Neural crest cell (in vitro differentiated cells): Measurements from ENCODE around the gene NFIA. TPM values are rescaled to one million over a fixed set of nuclear protein-coding genes. Genes with fewer than 3 reads are reported as not detected.
A peak's percentile ranks its signal among the peaks of the same experiment; 100 is the strongest.
"Not testable (repeated sequence)": the region's sequence is repeated elsewhere in the genome, so short reads cannot be mapped to it uniquely, and the experiment has no call there.

Source experiments
- DNase-seq: peaks from one replicate; pipeline ENCODE4 v3.0.0; 2021; ENCODE audit warnings: low read depth, mixed read lengths, low spot score
- H3K27ac Mint-ChIP-seq: one replicate; pipeline ENCODE4 v1.8.0; 2021; ENCODE audit warnings: mild to moderate bottlenecking, mixed read lengths; ENCODE audit not compliant: unreplicated experiment
- H3K27me3 Mint-ChIP-seq: 2 replicates; pipeline ENCODE4 v1.8.0; 2021; ENCODE audit warnings: low read depth, mild to moderate bottlenecking, mixed read lengths
- H3K36me3 Mint-ChIP-seq: 2 replicates; pipeline ENCODE4 v1.8.0; 2021; ENCODE audit warnings: low read depth, mild to moderate bottlenecking, mixed read lengths
- H3K4me1 Mint-ChIP-seq: 2 replicates; pipeline ENCODE4 v1.8.0; 2021; ENCODE audit warnings: mixed read lengths
- H3K4me3 Mint-ChIP-seq: one replicate; pipeline ENCODE4 v1.8.0; 2021; ENCODE audit warnings: mild to moderate bottlenecking, mixed read lengths
- H3K9me3 Mint-ChIP-seq: 2 replicates; pipeline ENCODE4 v1.8.0; 2021; ENCODE audit warnings: mixed read lengths
- CTCF ChIP-seq: fragments of 200-600 bp; sonication (generic); conservative IDR thresholded peaks from 2 replicates; pipeline ENCODE4 v1.5.0; 2021; ENCODE audit warnings: antibody characterized with exemption, mild to moderate bottlenecking
- total RNA-seq: library from RNA; stranded (reverse); gene quantifications from 2 replicates; pipeline ENCODE4 v1.2.1, GENCODE V29; 2021

The NFIA gene
- total RNA-seq, 1 donor from 2014 or later: 3.4 TPM

DNA sequence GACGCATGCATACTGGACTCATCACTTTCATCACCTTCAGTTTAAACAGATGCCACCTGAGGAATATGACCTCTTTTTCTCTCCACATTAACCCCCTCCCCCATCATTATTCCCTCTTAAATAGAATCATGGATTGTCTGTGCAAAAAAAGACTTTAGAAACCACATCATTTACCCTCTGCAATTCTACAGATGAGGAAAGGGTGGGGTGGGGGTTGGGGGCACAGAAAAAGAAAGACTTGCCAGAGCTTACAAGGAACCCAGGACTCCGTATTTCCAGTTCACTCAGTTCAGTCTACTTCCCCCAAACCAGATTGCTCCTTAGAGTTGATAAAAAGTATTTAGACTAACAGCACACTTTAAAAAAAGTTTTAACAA, 26.2 kb upstream of the NFIA start:
- Mint-ChIP-seq H3K4me3 (peak overlapping the region; percentile 92), H3K36me3 (no peaks in the 10 kb centered on the region), H3K4me1 (peaks cover 25% of the 10 kb centered on the region), H3K9me3 (no peaks in the 10 kb centered on the region), H3K27ac (no peak overlapping the region), H3K27me3 (peaks cover 93% of the 10 kb centered on the region)
- no peak for TF ChIP-seq CTCF
- no peak for DNase-seq

- TF ChIP-seq CTCF: no peak
- Mint-ChIP-seq H3K4me1 (peaks cover 24% of the 10 kb centered on the region), H3K27me3 (peaks cover 87% of the 10 kb centered on the region)
Measured at GRCh38 chr1:61056573-61057439, 25.6 kb upstream of the NFIA start.

DNA sequence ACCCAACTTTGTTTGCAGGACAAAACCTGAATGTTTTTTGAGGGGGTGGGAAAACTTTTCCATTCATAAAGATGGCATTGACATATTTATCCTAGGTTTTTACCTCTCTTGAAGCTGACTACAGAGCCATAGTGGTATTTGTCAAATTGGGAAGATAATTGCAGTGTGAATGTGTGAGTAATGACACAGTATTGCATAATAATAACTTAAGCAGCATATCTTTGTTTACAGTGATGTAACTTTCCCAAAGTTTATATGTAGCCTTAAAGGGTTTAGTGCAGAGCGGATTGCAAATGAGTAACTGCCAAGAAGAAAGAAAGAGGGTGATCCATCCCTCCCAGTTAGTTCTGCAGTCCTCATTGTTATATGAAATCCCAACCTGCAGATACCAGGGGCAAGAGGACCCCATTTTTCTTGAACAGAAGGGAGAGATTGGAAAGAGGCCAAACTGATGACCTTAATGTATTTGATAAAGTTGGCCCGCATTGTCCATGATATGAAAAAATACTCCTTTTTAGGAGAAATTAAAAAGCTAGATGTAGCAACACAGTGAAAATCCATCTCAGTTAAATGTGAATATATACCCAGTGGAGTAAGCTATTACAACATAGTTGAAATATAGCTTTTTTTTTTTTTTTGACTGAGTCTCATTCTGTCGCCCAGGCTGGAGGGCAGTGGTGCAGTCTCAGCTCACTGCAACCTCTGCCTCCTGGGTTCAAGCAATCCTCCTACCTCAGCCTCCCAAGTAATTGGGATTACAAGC, 23.7 kb upstream of the NFIA start:
- no peaks in the 10 kb centered on the region for H3K9me3 Mint-ChIP-seq
- H3K36me3 Mint-ChIP-seq: no peaks in the 10 kb centered on the region
- H3K27me3 Mint-ChIP-seq: peaks cover 68% of the 10 kb centered on the region
- TF ChIP-seq CTCF: no peak
- no peak for DNase-seq
- peaks cover 10% of the 10 kb centered on the region for H3K4me1 Mint-ChIP-seq
- H3K4me3 Mint-ChIP-seq: no peak overlapping the region
- H3K27ac Mint-ChIP-seq: no peak overlapping the region

More at GRCh38 chr1:61056573-61057439, 25.6 kb upstream of the NFIA start:
- DNase-seq: no peak
- Mint-ChIP-seq H3K9me3 (no peaks in the 10 kb centered on the region), H3K36me3 (no peaks in the 10 kb centered on the region), H3K4me3 (peak overlapping the region; percentile 92), H3K27ac (no peak overlapping the region)

- DNase-seq, H3K27ac Mint-ChIP-seq, H3K4me3 Mint-ChIP-seq, H3K4me1 Mint-ChIP-seq, H3K9me3 Mint-ChIP-seq, H3K36me3 Mint-ChIP-seq: not testable (repeated sequence)
- peaks cover 39% of the 10 kb centered on the region for H3K27me3 Mint-ChIP-seq
Measured at GRCh38 chr1:61061601-61062000, 20.8 kb upstream of the NFIA start.

- H3K27me3 Mint-ChIP-seq: peaks cover 8% of the 10 kb centered on the region
- no peak overlapping the region for H3K27ac Mint-ChIP-seq
- H3K4me3 Mint-ChIP-seq: no peak overlapping the region
- no peaks in the 10 kb centered on the region for H3K36me3 Mint-ChIP-seq
- H3K9me3 Mint-ChIP-seq: no peaks in the 10 kb centered on the region
- TF ChIP-seq CTCF: no peak
- no peaks in the 10 kb centered on the region for H3K4me1 Mint-ChIP-seq
- no peak for DNase-seq
Measured at GRCh38 chr1:61064673-61065072, 17.7 kb upstream of the NFIA start.
